GM12801 (cell line): ENCODE measurements around the gene SLX4IP.

Source experiments
- CTCF ChIP-seq: IDR thresholded peaks from one replicate; pipeline ENCODE4 v1.5.1; 2011; ENCODE audit warnings: control low read depth; ENCODE audit not compliant: insufficient read length; ENCODE audit errors: extremely low read depth

The SLX4IP gene

GRCh38 chr20:10646886-10647420 lies 211.8 kb downstream of the SLX4IP start:
- no peak for TF ChIP-seq CTCF

- TF ChIP-seq CTCF: no peak
These were observed 212.4 kb downstream of the SLX4IP start for GRCh38 chr20:10647471-10647870.

GRCh38 chr20:10647909-10648308 lies 212.8 kb downstream of the SLX4IP start:
- no peak for TF ChIP-seq CTCF

- no peak for TF ChIP-seq CTCF
These were observed 213.5 kb downstream of the SLX4IP start for GRCh38 chr20:10648651-10649050.

- TF ChIP-seq CTCF: no peak
These were observed 214.1 kb downstream of the SLX4IP start for GRCh38 chr20:10649080-10649796.

- no peak for TF ChIP-seq CTCF
These were observed 214.7 kb downstream of the SLX4IP start for GRCh38 chr20:10649797-10650160.

GRCh38 chr20:10651227-10651990 lies 216.3 kb downstream of the SLX4IP start:
- TF ChIP-seq CTCF: no peak
